ENCODE data around the gene NTN1.

The NTN1 gene

DNA sequence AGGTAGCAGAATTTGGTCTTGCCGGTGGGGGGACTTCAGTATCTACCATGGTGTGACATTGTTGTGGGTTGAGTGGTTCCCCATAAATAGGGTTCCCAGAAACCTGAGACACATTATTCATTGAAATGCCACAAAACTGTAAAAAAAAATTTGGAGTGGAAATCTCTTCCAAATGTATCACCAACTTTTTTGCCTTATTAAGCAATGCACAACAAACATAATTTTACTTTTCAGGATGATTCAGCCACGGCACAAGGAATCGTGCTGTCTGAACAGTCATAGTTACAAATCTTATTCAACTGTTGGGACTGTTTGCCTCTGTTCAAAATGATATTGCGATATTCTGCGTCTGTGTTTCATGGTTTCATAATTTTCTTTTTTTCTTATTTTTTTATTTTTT, 181.2 kb downstream of the NTN1 start:
- no peak for DNase-seq

DNA sequence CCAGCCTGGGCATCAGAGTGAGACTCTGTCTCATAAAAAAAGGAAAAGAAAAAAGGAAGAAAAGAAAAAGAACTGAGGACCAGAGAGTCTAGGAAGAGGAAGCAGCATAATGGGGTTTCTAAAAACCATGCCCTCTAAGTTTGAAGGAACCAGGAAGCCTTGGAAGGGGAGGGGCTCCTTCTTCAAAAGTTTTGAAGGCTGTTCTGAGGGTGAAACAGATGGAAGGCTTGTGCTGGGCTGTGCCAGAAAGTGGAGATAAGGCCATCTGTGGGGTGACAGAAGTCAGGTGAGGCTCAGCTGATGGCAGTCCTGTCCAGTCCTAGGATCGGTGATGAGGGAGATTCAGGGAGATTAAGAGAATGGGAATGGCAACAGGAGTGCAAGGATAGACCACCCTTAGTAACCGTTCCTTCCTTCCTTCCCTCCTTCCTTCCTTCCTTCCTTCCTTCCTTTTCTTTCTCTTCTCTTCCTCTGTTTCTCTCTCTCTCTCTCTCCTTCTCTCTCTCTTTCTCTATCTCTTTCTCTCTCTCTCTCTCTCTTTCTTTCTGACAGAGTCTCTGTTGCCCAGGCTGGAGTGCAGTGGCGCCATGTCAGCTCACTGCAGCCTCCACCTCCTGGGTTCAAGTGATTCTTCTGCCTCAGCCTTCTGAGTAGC, 182.6 kb downstream of the NTN1 start:
- no peak for DNase-seq

DNA sequence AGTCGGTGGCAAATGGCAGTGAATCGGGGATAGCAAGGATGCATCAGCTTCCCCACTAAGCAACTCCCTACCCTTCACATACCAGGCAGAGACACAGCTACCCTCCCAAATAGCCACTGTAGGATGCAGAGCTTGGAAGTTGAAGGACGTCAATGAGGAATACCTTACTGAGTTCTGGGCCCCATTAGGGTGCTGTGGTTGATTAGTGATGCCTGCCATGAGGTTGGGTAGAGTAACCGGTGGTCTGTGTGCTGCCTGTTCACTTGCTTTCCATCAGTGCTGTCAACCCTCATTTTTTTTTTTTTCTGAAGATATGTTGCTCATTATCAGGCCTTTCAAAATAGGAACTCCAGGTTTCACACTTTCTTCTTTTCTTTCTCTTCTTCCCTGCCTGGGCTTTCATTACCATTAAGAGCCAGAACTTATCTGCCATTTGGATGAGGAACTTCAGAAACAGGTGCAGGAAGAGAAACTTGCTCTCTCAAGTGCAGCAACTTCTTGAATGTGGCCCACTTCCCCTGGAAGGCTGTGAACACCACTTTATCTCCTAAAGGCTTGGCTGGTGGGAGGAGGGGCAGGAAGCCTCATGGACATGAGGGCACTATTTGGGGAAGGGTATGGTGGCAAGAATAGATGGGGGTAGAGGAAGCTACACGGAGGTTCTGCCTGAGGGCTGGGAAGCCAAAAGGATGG, 183.5 kb downstream of the NTN1 start:
- DNase-seq: no peak

DNA sequence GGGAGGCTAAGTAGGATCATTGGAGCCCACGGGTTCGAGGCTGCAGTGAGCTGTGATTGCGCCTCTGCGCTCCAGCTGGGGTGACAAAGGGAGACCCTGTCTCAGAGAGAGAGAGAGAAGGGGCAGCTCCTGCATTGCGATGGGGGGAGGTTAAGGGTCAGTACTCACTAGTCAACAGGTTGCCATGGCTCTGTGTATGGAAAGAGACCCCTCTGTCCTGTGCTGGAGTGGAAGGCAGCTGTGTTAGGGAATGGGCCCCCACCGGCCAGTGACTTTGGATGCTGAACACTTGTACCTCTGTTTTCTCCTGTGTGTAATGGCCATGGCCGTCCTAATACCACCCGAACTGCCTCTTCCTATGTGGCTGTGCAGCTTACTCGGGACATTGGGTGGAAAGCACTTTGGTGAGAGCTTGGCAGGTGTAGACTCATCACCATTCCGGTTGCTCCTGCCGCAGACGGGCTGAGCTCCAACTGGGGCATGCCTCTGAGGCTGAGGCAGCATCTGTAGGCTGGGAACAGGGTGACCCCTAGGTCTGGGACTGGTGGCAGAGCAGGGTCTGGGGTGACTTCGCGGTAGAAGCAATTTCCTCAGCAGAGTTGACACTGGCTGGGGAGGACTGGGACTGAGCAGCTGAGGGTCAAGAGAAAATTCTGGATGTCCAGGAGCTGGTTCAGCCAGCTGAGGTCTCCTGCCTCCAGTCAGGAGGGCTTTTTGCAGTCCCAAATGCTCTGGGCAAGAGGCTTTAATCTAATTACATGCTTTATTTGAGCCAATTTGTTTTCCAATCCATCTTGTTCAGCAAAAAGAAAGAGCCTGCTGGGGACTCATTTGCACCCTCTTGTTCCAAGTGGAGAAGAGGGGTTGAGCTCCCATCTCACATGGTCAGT, 184.5 kb downstream of the NTN1 start:
- DNase-seq: no peak

DNA sequence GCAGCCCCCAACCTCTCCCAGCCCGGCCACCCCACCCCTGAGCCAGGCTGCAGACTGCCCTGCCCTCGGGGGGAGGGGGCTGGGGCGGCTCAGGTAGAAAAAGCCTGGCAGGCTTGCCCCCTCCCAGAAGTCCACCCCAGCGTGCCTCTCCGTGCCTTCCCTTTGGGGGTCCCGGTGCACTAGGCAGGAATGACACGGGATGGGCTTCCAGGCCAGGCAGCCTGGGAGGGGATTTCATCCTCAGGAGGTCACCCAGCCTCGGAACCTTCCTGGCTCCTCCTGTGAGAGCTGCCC, 185.0 kb downstream of the NTN1 start:
- no peak for DNase-seq

DNA sequence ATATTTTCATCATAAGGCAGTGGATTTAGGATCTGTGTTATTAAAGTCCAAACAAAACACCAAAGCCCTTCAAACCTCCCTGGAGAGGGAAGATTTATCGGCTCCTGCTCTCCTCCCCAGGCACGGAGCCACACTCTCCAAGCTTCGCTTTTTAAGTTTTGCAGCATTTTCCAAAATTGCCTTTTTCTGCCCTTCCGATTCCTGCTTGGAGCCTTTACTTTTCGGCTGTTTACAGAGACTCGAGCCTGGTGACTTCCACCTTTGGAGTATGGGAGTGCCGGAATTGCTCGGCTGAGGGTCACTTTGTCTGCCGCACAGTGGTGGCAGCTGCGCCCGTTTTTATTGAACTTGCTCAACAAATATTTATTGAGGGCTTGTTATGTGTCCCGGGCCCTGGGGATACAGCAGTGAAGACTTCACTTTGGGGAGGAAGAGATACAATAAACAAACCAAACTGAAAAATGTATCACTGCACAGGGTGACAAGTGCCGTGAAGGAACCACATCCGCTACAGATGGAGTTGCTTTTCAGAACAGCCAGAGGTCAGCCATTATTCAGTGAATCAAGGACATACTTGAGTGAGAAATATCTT, 185.5 kb downstream of the NTN1 start:
- DNase-seq: no peak

DNA sequence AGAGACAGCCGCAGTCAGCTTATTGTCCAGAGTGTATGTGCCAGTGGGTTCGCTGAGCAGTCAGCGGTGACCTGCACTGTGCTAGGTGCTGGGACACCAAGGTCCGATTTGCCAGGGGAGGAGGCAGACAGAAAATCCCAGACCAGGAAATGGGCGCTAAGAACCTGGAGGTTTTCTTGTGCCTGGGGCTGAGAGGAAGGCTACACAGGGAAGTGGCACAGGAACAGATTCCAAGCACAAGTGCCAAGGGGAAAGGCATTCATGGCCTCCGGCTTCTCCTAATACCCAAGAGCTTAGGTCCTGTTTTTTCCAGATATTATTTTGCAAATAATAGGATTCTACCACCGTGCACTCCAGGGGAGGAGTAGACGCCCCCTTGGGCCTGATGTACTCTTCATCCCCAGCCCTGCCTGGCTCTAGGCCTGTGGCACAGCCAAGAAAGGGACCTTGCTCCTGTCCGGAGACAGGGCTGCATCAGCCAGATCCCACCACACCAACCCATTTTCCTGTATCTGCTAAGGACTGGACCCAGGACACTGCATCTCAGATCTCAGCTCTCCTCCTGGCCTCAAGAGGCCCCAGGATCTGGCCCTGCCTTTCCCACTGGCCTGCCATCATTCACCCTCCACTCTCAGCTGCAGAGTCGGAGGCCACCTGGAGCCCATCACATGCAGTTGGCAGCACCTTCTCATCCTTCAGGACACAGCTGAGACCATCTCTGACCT, 187.2 kb downstream of the NTN1 start:
- no peak for DNase-seq

DNA sequence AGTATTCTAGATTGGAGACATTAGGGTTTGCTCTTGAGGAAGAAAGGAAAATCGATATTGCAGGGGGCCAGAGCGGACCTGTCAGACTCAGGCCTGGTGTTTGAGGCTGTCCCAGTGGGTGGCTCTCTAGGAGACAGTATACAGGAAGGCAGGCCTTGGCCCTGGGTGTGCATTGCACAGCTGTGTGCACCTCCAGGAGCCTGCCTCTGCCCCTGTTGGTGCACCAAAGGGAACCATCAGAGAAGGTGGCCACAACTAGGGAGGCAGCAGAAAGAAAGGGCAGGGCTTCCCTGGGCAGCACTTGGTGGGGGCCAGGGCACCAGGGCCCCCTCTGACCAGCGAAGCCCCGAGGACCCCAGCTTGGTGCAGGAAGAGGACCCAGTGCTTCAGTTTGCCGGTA, 188.0 kb downstream of the NTN1 start:
- no peak for DNase-seq

DNA sequence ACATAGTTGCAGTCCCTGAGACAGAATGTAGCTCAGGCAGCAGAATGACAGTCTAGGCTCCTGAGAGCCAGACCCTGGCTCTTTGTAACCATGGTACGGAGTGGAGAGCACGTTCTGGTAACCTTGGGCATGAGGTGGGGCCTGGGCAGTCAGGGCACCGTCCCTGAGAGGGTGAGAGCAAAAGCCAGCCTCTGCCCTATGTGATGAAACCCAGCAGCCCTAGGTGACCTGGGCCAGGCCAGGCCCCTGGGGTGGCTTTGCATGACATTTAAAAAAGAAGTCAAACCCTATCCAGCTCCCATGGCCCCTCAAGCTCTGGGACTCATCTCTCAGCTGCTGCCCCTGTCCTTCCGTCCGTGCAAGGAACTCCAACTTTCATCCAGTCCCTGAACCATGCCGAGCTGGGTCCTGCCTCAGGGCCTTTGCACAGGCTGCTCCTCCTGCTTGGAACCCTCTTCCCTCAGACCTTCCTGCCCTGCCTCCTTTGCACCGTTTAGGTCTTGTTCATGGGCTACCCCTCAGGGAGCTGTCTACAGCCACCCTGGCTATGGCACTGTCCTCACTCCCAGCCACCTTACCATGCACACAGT, 188.6 kb downstream of the NTN1 start:
- no peak for DNase-seq

DNA sequence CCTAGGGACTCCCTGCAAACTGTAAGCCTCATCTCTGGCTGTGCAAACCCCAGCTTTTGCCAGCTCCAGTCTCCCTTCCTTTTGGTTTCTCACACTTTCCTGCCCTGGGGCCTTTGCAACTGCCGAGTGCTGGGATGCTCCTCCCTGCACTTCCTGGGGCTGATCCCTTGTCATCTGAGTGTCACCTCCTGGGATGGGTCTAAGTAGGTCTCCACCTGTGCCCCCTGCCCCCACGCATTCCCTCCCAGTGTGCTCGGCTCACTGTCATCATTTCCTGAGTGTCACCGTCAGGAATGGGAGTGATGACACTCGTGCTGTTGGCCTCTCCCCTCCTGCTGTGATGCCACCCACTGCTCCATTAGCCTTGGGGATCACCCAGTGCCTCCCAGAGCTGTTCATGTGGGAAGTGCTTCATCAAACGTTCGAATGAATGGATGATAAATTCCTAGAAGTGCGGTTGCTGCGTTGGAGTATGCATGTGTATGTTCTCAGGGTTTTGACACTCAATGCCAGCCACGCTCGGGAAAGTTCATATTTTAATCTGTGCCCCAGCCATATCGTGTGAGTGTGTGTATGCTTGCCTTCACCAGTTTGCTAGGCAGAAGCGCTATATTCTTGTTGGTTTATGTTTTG, 189.9 kb downstream of the NTN1 start:
- DNase-seq: no peak

DNA sequence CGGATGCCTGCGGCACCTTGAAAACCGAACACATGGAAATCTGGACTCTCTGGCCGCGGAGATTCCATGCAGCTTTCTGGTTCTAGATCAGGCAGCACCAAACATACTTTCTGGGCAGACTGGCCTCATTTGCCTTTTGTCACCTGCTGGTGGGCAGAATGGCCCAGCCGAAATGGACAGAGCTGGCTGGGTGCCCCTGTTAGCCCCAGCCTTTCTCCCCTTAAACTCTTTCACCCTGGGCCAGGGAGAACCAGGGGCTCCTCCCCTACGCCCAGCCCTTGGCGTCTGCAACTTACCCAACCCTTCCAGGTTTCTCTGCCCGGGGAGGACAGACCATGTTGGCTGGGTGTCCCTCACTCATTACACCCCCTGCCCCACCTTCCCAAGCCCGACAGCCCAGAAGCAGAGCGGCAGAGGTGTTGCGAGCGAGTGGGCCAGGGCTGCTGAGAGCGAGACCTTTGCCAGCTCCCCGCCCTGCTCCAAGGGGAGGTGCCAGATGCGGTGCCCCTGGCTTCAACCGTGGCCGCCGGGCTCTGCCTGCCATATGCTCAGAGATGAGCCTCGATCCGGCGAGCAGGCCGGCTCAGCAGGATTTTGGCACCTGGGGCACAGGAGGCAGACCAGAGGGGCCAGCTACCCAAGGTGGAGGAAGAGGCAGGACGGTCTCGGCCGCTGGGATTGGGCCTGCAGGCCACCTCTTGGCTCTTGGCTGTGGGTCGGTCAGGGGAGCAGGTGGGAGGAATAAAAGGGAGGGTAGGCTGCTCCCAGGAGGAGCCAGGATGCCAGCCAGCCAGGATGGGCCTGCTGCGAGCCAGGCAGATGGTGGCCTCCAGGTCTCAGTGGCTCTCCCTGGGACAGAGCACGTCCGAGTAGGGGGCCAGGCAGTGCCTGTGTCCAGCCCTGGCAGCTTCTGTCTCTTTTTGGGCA, 191.3 kb downstream of the NTN1 start:
- no peak for DNase-seq

DNA sequence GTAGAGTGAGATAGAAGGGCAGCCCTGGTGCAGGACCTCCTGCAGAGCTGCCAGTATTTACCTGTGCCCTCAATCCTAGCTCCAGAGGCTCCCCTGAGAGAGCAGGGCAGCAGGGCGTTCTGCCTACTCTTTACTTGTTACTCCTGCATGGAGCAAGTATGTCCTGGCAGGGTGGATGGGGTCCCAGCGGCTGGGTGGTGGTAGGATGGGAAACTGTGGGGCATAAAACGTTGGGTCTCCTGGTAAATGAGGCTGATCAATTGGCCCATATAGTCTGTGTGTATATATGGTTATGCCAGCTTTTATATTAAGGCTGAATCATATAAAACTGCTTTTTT, 192.0 kb downstream of the NTN1 start:
- no peak for DNase-seq

DNA sequence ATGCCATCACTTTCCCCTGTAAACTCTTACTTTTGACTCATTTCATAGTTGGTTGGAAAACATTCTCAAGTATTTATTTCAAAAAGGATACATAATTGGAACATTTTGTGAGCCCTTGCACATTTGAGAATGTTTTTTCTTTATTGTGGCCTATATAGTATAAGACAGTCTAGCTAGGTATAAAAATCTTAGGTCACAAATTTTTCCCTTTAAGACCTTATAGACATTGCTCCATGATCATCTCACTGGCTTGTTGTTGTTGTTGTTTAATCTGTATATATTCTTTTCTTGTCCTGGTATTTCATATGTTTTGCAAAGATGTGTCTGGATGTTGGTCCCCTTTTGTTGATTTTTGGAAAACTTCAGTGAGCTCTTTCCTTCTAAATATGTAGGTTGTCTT, 194.2 kb downstream of the NTN1 start:
- no peak for DNase-seq

DNA sequence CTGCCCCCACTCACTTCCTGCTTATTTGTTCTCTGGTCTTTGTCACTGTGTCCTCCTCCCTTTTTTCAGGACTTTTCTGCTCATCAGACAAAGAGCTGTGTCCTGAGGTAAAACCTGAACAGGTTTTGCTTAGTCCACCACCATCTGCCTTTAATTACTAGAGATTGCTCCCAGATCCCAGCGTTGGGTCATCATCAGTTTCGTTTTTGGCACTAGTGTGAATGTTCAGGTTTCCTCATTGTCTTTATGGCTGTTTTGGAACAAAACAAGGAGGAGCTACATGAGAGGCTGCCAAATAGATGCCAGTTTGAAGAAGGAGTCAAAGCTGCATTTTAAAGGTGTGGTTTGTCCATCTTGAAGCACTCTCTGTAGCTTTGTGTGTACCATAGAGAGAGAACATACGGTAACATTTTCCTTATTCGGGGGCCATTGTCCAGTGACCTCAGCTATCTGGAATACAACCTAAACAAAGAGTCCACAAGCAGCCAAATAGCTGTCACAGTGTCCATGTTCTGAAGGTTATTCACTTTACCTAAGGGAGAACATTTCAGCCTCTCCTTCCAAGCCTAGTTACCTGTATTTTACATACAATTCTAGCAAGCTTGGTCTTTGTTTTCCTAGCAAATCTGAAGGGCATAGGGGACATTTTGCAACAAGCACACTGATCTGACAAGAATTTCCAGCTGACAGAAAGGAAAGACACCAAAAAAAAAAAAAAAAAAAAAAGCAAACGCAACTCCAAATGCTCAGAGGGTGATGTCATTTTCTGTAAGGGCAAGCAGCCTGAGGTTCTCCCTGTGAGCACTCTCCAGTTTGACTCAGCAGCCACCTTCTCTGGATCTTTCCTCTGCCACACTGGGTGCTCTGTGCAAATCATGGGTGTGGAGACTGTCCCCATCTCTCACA, 196.1 kb downstream of the NTN1 start:
- DNase-seq: no peak

DNA sequence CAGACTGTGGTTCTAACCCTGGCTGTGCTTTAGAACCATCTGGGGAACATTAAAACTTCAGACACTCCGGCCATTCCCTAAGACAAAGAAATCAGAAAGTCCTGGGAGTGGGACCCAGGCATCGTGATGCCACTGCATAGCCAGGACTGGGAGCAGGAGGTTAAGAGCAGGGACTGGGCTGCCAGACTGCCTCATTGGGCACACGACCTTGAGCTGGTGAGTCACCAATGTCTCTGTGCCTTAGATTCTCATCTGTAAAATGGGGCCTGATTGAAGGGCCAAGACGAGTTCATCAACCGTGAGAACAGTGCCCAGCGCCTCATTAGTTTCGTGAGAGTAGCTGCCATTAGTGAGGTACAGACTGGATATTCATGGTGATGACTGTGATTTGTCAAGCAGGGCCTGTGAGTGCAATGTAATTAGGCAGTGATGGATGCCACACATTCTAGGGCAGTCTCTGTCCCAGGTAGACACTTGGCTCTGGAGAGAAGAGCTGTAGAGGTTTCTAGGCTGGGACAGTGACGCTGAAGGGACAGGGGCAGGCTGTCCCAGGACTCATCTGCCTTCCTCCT, 196.8 kb downstream of the NTN1 start:
- DNase-seq: no peak

DNA sequence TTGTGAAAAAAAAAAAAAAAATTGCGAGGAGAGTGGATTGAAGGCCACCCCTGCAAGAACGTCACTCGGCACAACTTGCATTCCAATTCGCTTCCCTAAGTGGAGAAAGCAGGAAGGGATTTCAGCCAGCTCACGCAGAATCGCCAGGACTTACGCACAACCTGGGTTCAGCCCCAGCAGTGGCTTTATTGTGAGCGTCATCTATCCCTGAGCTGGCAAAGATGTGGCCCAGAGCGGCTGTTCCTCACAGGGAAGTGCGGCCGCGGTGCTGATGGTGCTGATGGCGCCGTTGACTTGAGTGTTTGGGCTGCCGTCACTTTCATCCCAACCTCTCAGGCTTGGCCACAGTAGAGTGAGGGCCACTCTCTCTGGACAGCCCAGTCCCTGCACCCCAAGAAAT, 197.6 kb downstream of the NTN1 start:
- no peak for DNase-seq

DNA sequence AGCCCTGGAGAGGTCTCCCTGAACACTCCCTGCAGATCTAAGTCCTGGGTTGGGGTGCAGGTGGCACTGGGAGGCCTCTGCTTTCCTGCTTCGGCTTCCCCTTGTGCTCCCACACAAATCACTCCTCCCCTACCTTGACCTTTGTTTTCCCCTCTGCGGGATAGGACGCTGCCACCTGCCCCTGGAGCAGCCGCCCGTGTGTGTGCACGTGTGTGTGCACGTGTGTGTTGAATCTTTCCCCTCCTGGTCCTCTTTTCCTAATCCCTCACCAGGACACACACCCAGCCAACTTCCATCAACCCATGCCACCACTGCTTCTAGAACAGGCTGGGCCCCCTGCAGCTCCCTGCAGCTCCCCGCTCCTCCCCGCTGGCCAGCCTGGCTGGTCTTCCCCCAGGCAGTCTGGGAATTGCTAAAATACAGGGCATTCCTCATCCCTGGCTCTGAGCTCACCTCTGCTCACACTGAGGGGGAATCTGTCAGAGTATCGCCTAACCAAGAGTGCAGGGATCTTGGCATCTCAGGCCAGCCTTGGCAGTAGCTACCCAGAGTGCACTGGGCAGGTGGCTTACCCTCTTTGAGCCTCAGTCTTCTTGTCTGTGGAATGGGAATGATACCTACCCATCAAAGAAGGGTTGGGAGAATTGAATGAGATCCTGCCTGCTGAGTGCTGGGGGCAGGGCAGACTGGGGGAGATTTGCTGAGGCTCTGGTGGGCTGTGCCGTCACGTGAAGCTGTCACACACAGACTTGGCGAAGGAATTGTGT, 198.5 kb downstream of the NTN1 start:
- no peak for DNase-seq

DNA sequence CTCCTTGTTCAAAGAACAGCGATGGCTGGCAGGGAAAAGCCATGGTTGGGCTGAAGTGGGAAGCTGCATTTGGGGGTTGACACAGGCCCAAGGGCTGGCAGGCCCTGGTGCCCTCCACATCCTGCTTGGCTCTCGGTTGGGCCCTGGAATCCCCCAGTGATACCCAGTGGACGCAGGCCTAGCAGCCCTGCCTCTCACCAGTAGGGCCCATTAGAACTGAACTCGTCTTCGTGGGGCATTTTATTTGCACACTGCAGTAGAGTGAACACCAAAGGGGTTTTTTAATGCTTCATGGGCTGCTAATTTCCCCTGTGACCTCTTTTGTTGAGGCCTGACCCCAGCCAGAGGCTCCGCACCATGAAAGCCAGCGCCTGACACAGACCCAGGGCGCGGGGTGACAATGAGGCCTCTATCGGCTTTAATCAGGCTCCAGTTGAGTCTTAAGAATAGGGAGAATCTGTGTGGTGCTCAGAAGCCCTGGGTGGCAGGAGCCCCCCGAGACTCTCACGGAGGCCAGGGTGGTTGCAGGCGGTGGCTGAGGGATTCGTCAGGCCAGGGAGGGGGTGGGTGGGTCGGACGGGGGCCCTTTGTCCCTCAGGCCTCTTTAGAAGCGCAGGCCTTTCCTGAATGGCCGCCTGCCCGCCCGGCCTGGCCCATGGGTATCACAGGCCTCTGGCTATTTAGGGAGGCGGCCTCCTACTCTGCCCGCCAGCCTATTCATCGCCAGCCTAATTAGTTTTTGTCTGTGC, 199.3 kb downstream of the NTN1 start:
- no peak for DNase-seq

Data from stimulated activated naive CD4-positive, alpha-beta T cell treated with Interleukin-2 at 50 U/mL for 16 hours (primary cell).